K562 (cell line): ENCODE measurements around the gene CHERP. TPM values are rescaled to one million over a fixed set of nuclear protein-coding genes. Genes with fewer than 3 reads are reported as not detected.
A peak's percentile ranks its signal among the peaks of the same experiment; 100 is the strongest.

ENCODE experiments used
- CREM ChIP-seq: IDR thresholded peaks from 2 replicates; pipeline ENCODE4 v1.6.1; 2014; ENCODE audit warnings: antibody characterized with exemption, low read depth
- E2F6 ChIP-seq, 2 experiments: IDR thresholded peaks; 2 replicates each; pipeline ENCODE4 v1.6.1; 2011; ENCODE audit warnings: borderline replicate concordance in 1 of 2, control low read depth in 1 of 2, low read depth in 1 of 2, low read length in 1 of 2, mild to moderate bottlenecking in 1 of 2, mixed read lengths in 1 of 2, moderate library complexity in 1 of 2; ENCODE audit not compliant: insufficient read depth in 1 of 2, insufficient read length in 1 of 2, poor library complexity in 1 of 2, severe bottlenecking in 1 of 2; ENCODE audit errors: extremely low read depth in 1 of 2
- EHMT2 ChIP-seq: fragments of 450-650 bp; IDR thresholded peaks from 2 replicates; pipeline ENCODE4 v1.6.1; 2018; ENCODE audit warnings: antibody characterized with exemption
- HCFC1 ChIP-seq: IDR thresholded peaks from 2 replicates; pipeline ENCODE4 v1.6.1; 2012; ENCODE audit warnings: low read depth, low read length, improper control_type of control experiment
- MCM2 ChIP-seq: fragments of 450-650 bp; IDR thresholded peaks from 2 replicates; pipeline ENCODE4 v1.6.1; 2017; ENCODE audit warnings: low read depth, mild to moderate bottlenecking
- MTA3 ChIP-seq: fragments of 450-650 bp; formaldehyde crosslinking; IDR thresholded peaks from 2 replicates; pipeline ENCODE4 v1.6.1; 2017; ENCODE audit warnings: mild to moderate bottlenecking, borderline replicate concordance
- MYC ChIP-seq, 2 experiments: fragments of 250-450 bp in 1 of 2; sonication (Bioruptor Pico) in 1 of 2; IDR thresholded peaks; 2 replicates each; pipeline versions ENCODE4 v1.5.1 to v1.6.1; 2012 to 2021; ENCODE audit warnings: low read depth in 2 of 2, borderline replicate concordance in 1 of 2, improper control_type of control experiment in 1 of 2, low read length in 1 of 2, mild to moderate bottlenecking in 1 of 2, moderate library complexity in 1 of 2
- NBN ChIP-seq: fragments of 450-650 bp; IDR thresholded peaks from 2 replicates; pipeline ENCODE4 v1.6.1; 2016; ENCODE audit warnings: low read depth, mild to moderate bottlenecking
- NCOA2 ChIP-seq, 2 experiments: fragments of 450-650 bp; IDR thresholded peaks; 2 replicates each; pipeline ENCODE4 v1.6.1; 2018; ENCODE audit warnings: mild to moderate bottlenecking in 2 of 2, moderate library complexity in 1 of 2; ENCODE audit not compliant: partially characterized antibody in 2 of 2
- NFYB ChIP-seq: IDR thresholded peaks from 2 replicates; pipeline ENCODE4 v1.6.1; 2011; ENCODE audit warnings: mild to moderate bottlenecking, moderate library complexity; ENCODE audit not compliant: insufficient read length; ENCODE audit errors: extremely low read depth
- NRF1 ChIP-seq, 2 experiments: fragments of 450-650 bp; IDR thresholded peaks in 1 of 2; conservative IDR thresholded peaks in 1 of 2; 2 replicates each; pipeline ENCODE4 v1.6.1; 2014; ENCODE audit warnings: mild to moderate bottlenecking in 2 of 2
- PHF20 ChIP-seq: fragments of 450-650 bp; IDR thresholded peaks from 2 replicates; pipeline ENCODE4 v1.6.1; 2018; ENCODE audit not compliant: partially characterized antibody
- SIN3B ChIP-seq: fragments of 450-650 bp; IDR thresholded peaks from 2 replicates; pipeline ENCODE4 v1.6.1; 2017; ENCODE audit warnings: low read depth, mild to moderate bottlenecking, moderate library complexity
- SOX6 ChIP-seq: fragments of 450-650 bp; IDR thresholded peaks from 2 replicates; pipeline ENCODE4 v1.6.1; 2014; ENCODE audit warnings: mild to moderate bottlenecking
- THAP7 ChIP-seq: fragments of 250-450 bp; sonication (Bioruptor Pico); IDR thresholded peaks from 2 replicates; pipeline ENCODE4 v1.5.0; 2021
- ZNF140 ChIP-seq: fragments of 250-450 bp; sonication (Bioruptor Pico); IDR thresholded peaks from 2 replicates; pipeline ENCODE4 v1.8.0; 2021; ENCODE audit warnings: moderate library complexity, mild to moderate bottlenecking, inconsistent platforms
- ZNF232 ChIP-seq: sonication (generic); formaldehyde crosslinking; IDR thresholded peaks from 2 replicates; pipeline ENCODE4 v1.8.0; 2022; ENCODE audit warnings: mild to moderate bottlenecking, missing genetic modification reagents
- ZNF354B ChIP-seq: fragments of 250-450 bp; sonication (Bioruptor Pico); IDR thresholded peaks from 2 replicates; pipeline ENCODE4 v1.4.0; 2020
- polyA plus RNA-seq, 8 experiments: library from polyadenylated mRNA; depleted of rRNA in 4 of 8; stranded (reverse) in 5 of 8; unstranded in 3 of 8; fragments of >200 nt; fragmentation: Nextera tagmentation in 2 of 8; fragmentation: Illumina TruSeq in 1 of 8; extraction: Ambion mirVana in 2 of 8; extraction: Trizol in 1 of 8; gene quantifications; 2 replicates each; pipeline versions ENCODE4 v1.2.1 to v1.2.3, GENCODE V29; 2011 to 2014; ENCODE audit warnings: inconsistent platforms in 1 of 8, missing spikeins in 1 of 8
- total RNA-seq, 7 experiments: library from RNA; depleted of rRNA in 6 of 7; stranded (reverse); fragments of >200 nt in 6 of 7; fragmentation: Illumina TruSeq in 2 of 7; extraction: Trizol in 2 of 7; gene quantifications; 2 replicates each; pipeline versions ENCODE4 v1.2.1 to v1.2.3, GENCODE V29; 2011 to 2021; ENCODE audit warnings: low replicate concordance in 1 of 7
- TF ChIP-seq, protein P1 (sequence below), 2 experiments: fragments of 200-800 bp in 1 of 2; sonication (Bioruptor generic) in 1 of 2; sonication (generic) in 1 of 2; formaldehyde crosslinking in 1 of 2; IDR thresholded peaks in 1 of 2; conservative IDR thresholded peaks in 1 of 2; 2 replicates each; pipeline versions ENCODE4 v1.5.0 to v1.6.1; 2016 to 2020; ENCODE audit warnings: missing compliant biosample characterization in 1 of 2, missing genetic modification characterization in 1 of 2, missing genetic modification reagents in 1 of 2
- TF ChIP-seq, protein P2 (sequence below): fragments of 450-650 bp; IDR thresholded peaks from 2 replicates; pipeline ENCODE4 v1.6.1; 2018; ENCODE audit not compliant: partially characterized antibody

The CHERP gene
- total and polyA plus RNA-seq, 9 of the 15 experiments (the other 6 are each of a cell fraction or from before 2014, with no cell fraction given), result 0.60 to 85.1 (median 7.8) TPM

DNA sequence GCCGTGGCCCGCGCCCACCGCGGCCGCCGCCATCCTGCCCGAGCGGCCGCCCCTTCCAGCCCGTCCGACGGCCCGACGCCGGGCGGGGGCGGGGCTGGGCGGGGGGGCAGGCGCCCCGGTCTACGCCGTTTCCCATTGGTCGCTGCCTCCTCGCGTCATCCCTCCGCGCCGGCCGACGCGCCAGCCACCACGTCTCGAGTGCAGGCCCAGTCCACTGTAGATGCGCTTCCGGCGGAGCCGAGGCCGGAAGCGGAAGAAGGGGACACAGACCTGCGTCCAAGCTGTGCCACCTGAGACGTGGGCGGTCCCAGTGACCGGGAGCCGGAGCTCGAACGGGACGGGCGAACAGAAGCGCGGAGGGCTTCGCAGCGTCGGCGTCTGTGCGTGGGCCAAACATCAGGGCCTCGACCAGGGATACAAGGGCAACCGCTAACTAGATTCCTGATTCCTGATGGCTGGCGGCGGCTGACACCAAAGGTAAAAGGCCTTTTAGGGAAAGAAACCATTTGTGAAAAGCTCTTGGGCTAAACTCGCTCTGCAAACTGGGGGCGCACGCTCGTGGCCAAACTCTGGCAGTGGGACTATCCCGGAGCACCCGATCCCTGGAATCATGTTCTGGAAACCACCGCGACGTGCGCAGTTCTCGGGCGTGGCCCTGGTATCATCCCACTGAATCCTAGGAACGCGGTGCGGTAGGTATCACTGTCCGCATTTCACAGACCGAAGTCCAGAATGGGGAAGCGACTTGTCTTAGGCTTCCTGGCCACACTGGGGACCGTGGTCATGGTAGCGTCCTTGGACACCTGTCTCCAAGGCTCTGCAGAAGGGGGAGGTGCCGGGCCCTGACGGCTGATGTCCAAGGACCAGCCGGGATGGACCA is 30.3 kb upstream of the CHERP start, which contains the start of gene SLC35E1 (continued):
- TF ChIP-seq E2F6 (IDR thresholded peaks at IDR 0.05; ENCODE audit: borderline replicate concordance in 1 of 2, extremely low read depth in 1 of 2, insufficient read depth in 1 of 2, insufficient read length in 1 of 2, low read depth in 1 of 2, low read length in 1 of 2, poor library complexity in 1 of 2, severe bottlenecking in 1 of 2) (peak in 1 of 2 experiments; percentile 36), CREM (peak; percentile 99), NFYB (peak; percentile 5), NBN (peak; percentile 71; the same call in 1 of the 2 replicates), THAP7 (CRISPR knock-in tag) (no peak), NRF1 (conservative IDR thresholded peaks at IDR 0.05 in 1 of 2, IDR thresholded peaks at IDR 0.05 in 1 of 2) (peak; percentile 55 to 64), ZNF232 (CRISPR knock-in tag) (no peak), ZNF140 (CRISPR knock-in tag) (no peak), EHMT2 (no peak), MCM2 (0 out of 2 replicates have a peak, but pooled peaks have one; percentile 17), HCFC1 (peak; percentile 89), PHF20 (peak; percentile 94), SIN3B (peak; percentile 73; the same call in 1 of the 2 replicates), NCOA2 (IDR thresholded peaks at IDR 0.05; ENCODE audit: partially characterized antibody in 2 of 2) (no peak), MTA3 (peak; percentile 50; the same call in 1 of the 2 replicates), MYC (IDR thresholded peaks at IDR 0.05; ENCODE audit: low read depth, low read length) (peak; percentile 77), MYC (CRISPR knock-in tag; IDR thresholded peaks at IDR 0.05; ENCODE audit: borderline replicate concordance, low read depth) (no peak), SOX6 (peak; percentile 25; the same call in 1 of the 2 replicates), ZNF354B (no peak)
- TF ChIP-seq, protein P1, sequence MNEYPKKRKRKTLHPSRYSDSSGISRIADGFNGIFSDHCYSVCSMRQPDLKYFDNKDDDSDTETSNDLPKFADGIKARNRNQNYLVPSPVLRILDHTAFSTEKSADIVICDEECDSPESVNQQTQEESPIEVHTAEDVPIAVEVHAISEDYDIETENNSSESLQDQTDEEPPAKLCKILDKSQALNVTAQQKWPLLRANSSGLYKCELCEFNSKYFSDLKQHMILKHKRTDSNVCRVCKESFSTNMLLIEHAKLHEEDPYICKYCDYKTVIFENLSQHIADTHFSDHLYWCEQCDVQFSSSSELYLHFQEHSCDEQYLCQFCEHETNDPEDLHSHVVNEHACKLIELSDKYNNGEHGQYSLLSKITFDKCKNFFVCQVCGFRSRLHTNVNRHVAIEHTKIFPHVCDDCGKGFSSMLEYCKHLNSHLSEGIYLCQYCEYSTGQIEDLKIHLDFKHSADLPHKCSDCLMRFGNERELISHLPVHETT (CRISPR knock-in tag; conservative IDR thresholded peaks at IDR 0.05 in 1 of 2, IDR thresholded peaks at IDR 0.05 in 1 of 2), result peak in 1 of 2 experiments; percentile 94; a peak in 2 of 4 replicates
- TF ChIP-seq, protein P2, sequence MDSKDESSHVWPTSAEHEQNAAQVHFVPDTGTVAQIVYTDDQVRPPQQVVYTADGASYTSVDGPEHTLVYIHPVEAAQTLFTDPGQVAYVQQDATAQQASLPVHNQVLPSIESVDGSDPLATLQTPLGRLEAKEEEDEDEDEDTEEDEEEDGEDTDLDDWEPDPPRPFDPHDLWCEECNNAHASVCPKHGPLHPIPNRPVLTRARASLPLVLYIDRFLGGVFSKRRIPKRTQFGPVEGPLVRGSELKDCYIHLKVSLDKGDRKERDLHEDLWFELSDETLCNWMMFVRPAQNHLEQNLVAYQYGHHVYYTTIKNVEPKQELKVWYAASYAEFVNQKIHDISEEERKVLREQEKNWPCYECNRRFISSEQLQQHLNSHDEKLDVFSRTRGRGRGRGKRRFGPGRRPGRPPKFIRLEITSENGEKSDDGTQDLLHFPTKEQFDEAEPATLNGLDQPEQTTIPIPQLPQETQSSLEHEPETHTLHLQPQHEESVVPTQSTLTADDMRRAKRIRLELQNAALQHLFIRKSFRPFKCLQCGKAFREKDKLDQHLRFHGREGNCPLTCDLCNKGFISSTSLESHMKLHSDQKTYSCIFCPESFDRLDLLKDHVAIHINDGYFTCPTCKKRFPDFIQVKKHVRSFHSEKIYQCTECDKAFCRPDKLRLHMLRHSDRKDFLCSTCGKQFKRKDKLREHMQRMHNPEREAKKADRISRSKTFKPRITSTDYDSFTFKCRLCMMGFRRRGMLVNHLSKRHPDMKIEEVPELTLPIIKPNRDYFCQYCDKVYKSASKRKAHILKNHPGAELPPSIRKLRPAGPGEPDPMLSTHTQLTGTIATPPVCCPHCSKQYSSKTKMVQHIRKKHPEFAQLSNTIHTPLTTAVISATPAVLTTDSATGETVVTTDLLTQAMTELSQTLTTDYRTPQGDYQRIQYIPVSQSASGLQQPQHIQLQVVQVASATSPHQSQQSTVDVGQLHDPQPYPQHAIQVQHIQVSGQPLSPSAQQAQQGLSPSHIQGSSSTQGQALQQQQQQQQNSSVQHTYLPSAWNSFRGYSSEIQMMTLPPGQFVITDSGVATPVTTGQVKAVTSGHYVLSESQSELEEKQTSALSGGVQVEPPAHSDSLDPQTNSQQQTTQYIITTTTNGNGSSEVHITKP, result peak; percentile 26
